ENCODE results near the gene GALR3. TPM values are rescaled to one million over a fixed set of nuclear protein-coding genes. Genes with fewer than 3 reads are reported as not detected.

GALR3 gene
- not detected in 2 replicates for total RNA-seq

DNA sequence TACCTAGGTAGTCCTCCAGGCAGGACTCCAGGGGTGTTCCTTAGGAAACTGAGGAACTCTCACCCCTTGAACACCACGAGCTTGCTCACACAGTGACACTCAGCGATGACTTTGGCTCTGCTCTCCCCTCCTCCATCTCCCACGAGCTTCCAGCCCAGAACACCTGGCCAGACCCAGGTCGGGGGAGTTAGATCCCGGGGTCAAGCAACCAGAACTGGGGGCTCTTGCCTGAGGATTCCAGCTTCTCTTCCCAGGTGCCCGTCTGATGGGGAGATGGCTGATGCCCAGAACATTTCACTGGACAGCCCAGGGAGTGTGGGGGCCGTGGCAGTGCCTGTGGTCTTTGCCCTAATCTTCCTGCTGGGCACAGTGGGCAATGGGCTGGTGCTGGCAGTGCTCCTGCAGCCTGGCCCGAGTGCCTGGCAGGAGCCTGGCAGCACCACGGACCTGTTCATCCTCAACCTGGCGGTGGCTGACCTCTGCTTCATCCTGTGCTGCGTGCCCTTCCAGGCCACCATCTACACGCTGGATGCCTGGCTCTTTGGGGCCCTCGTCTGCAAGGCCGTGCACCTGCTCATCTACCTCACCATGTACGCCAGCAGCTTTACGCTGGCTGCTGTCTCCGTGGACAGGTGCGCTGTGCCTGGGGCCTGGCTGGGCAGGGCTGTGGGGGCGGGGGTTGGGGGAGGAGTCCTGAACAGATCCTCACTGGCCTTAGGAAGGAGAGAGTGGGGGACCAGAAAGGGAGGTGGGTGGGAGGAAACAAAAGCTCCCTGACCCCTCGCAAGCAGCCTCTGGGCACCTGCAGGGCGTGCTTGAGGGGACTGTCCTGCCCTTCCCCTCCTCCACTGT, at the start of gene GALR3:
TSS of gene GALR3 (plus strand) at position 249 of the 852 bp plus-strand sequence. CDS start at position 274, 25 bp downstream.

DNA sequence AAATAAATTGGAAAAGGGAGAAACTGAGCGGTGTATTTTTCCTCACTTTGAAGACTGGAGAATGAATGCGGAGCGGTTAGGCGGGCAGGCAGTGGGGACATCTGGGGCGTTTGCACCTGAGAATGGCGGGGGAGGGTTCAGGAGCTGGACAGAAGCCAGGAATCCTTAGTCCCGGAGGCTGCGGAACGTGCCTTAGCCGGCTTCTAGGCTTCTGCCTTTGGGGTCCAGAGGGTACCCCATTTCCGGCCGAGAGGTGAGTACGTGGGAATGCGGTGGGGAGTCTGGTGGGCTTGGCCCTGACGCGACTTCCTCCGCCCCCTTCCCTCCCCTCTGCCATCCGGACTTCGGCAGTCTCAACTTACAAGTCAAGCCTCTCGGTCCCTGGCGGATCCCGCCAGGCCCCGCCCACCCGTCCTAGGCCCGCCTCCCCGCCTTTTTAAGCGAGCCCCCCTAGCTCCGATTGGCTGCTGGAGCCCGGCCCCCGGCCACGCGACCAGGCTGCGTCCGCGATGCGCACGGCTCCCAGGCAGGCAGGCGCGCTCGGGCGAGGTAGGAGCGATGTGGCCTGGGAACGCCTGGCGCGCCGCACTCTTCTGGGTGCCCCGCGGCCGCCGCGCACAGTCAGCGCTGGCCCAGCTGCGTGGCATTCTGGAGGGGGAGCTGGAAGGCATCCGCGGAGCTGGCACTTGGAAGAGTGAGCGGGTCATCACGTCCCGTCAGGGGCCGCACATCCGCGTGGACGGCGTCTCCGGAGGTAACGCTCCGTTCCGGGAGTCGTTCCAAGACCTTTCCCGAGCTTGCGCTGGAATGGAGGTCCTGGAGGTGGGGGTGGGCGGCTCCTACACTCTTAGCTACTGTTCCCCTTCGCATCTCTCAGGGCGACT, 15.5 kb upstream of the GALR3 start, which contains the start of gene GCAT:
TSS of gene GCAT (plus strand) at position 525 of the 884 bp plus-strand sequence. CDS start at position 559, 34 bp downstream.

GRCh38 chr22:37849089-37849751, 26.0 kb downstream of the GALR3 start, which contains the start of gene EIF3L:
EIF3L (plus strand) TSS chr22:37849419; CDS start chr22:37849450, 31 bp downstream.

Other genes starting within 250 kb of the GALR3 start
- gene LGALS2, start 243.3 kb upstream of the GALR3 start, total RNA-seq = not detected in 2 replicates
- 34.6 and 36.3 TPM in 2 replicates for gene GGA1, start 214.5 kb upstream of the GALR3 start, total RNA-seq
- 7.6 and 8.9 TPM in 2 replicates for gene SH3BP1, start 183.7 kb upstream of the GALR3 start, total RNA-seq
- gene PDXP, start 164.7 kb upstream of the GALR3 start, total RNA-seq = 14.1 and 14.9 TPM in 2 replicates
- 7,222 and 8,728 TPM in 2 replicates for gene LGALS1, start 147.7 kb upstream of the GALR3 start, total RNA-seq
- 48.6 and 61.5 TPM in 2 replicates for gene NOL12, start 137.0 kb upstream of the GALR3 start, total RNA-seq
- gene TRIOBP, start 126.3 kb upstream of the GALR3 start, total RNA-seq = 85.7 and 87.7 TPM in 2 replicates
- 35.2 and 44.4 TPM in 2 replicates for gene GCAT, start 15.4 kb upstream of the GALR3 start, total RNA-seq
- 28.5 and 31.4 TPM in 2 replicates for gene ANKRD54, start 21.0 kb downstream of the GALR3 start, total RNA-seq
- 337 and 409 TPM in 2 replicates for gene EIF3L, start 26.0 kb downstream of the GALR3 start, total RNA-seq
- gene MICALL1, start 82.9 kb downstream of the GALR3 start, total RNA-seq = 23.3 and 26.2 TPM in 2 replicates
- gene C22orf23, start 130.2 kb downstream of the GALR3 start, total RNA-seq = 0.45 and 0.84 TPM in 2 replicates
- 76.4 and 96.2 TPM in 2 replicates for gene POLR2F, start 130.3 kb downstream of the GALR3 start, total RNA-seq
- gene SOX10, start 161.2 kb downstream of the GALR3 start, total RNA-seq = not detected in 2 replicates
- 15.3 and 17.4 TPM in 2 replicates for gene PICK1, start 234.0 kb downstream of the GALR3 start, total RNA-seq

All from bronchus fibroblast of lung (primary cell).